Stimulated activated CD4-positive, alpha-beta T cell treated with anti-CD3 and anti-CD28 coated beads, Interleukin-12 subunit alpha, Interleukin-12 subunit beta, amount 100 ng/mL, for 48 hours (primary cell): ENCODE results near the gene MAML3.
A peak's percentile ranks its signal among the peaks of the same experiment; 100 is the strongest.

ENCODE experiments used
- DNase-seq, 3 donors: peaks; one replicate each; pipeline ENCODE4 v3.0.0-alpha.2; 2020; ENCODE audit warnings: low read depth in 2 of 3, low spot score in 1 of 3

The MAML3 gene

GRCh38 chr4:140153718-140154571 lies at the start of gene MAML3:
Gene MAML3 (minus strand): TSS chr4:140154184. CDS start chr4:140153327, 857 bp downstream.
- DNase-seq, result peak; percentile 68 to 76 (median 74)

- no peak for DNase-seq
Measured at GRCh38 chr4:140198942-140199341, 45.0 kb upstream of the MAML3 start.

GRCh38 chr4:140195806-140196205 lies 41.8 kb upstream of the MAML3 start:
- no peak for DNase-seq

GRCh38 chr4:140189805-140190204 lies 35.8 kb upstream of the MAML3 start:
- DNase-seq, result no peak

GRCh38 chr4:140188975-140189374 lies 35.0 kb upstream of the MAML3 start:
- DNase-seq, result no peak

GRCh38 chr4:140187316-140187695 lies 33.3 kb upstream of the MAML3 start:
- DNase-seq, result no peak

- no peak for DNase-seq
Measured at GRCh38 chr4:140186651-140187315, 32.8 kb upstream of the MAML3 start.

GRCh38 chr4:140186082-140186438 lies 32.1 kb upstream of the MAML3 start:
- DNase-seq, result no peak

- no peak for DNase-seq
Measured at GRCh38 chr4:140185412-140186081, 31.6 kb upstream of the MAML3 start.

- no peak for DNase-seq
Measured at GRCh38 chr4:140183270-140183669, 29.3 kb upstream of the MAML3 start.

GRCh38 chr4:140180577-140180976 lies 26.6 kb upstream of the MAML3 start:
- DNase-seq, result no peak

- DNase-seq, result no peak
Measured at GRCh38 chr4:140176735-140177134, 22.8 kb upstream of the MAML3 start.

- no peak for DNase-seq
Measured at GRCh38 chr4:140174543-140174942, 20.6 kb upstream of the MAML3 start.

- DNase-seq, result no peak
Measured at GRCh38 chr4:140172960-140173359, 19.0 kb upstream of the MAML3 start.

- DNase-seq, result no peak
Measured at GRCh38 chr4:140170299-140170698, 16.3 kb upstream of the MAML3 start.

- DNase-seq, result no peak
Measured at GRCh38 chr4:140168936-140169335, 15.0 kb upstream of the MAML3 start.

GRCh38 chr4:140168474-140168873 lies 14.5 kb upstream of the MAML3 start:
- no peak for DNase-seq

GRCh38 chr4:140163029-140163810 lies 9.2 kb upstream of the MAML3 start:
- DNase-seq, result no peak

- no peak for DNase-seq
Measured at GRCh38 chr4:140162596-140162995, 8.6 kb upstream of the MAML3 start.

- DNase-seq, result no peak
Measured at GRCh38 chr4:140158365-140159030, 4.5 kb upstream of the MAML3 start.

- DNase-seq, result no peak
Measured at GRCh38 chr4:140157341-140157740, 3.4 kb upstream of the MAML3 start.
